GM06990 (cell line): ENCODE results near the gene RGS19.

Experiments
- DNase-seq: peaks from one replicate; pipeline ENCODE4 v3.0.0-alpha.2; 2011; ENCODE audit not compliant: insufficient read length; ENCODE audit errors: extremely low read depth
- H3K27me3 ChIP-seq: replicated peaks from 2 replicates; pipeline ENCODE4 v1.6.0; 2011; ENCODE audit warnings: low read length; ENCODE audit not compliant: control insufficient read depth, insufficient read depth
- H3K36me3 ChIP-seq: 2 replicates; pipeline ENCODE4 v1.5.1; 2011; ENCODE audit warnings: low read length; ENCODE audit not compliant: control insufficient read depth, insufficient read depth
- H3K4me3 ChIP-seq: replicated peaks from 2 replicates; pipeline ENCODE4 v1.5.1; 2011; ENCODE audit warnings: low read depth, mild to moderate bottlenecking, control low read depth, low read length
- TF ChIP-seq, protein P1 (sequence below): IDR thresholded peaks from 2 replicates; pipeline ENCODE4 v1.5.1; 2011; ENCODE audit warnings: low read length, control low read depth, mild to moderate bottlenecking, inconsistent platforms; ENCODE audit not compliant: insufficient read depth, poor library complexity, severe bottlenecking

RGS19 gene

DNA sequence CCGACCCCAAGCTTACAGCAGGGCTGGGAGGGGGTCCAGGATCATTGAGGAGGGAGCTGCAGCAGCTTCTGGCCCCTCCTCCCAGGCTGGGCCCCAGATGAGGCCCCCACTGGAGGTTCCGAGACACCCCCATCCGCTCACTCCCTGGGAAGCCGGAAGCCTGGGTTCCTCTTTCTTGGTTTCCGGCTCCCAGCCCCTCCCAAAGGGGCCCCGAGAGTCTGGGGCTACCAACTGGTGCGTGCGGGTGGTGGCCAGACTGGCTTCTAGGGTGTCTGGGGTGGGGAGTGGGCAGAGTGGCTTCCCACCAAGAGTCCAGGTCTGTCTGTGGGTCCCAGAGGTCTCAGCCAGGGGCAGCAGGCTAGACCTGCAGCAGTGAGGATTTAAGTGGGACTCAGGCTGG, 2.2 kb downstream of the RGS19 start:
- peaks cover 22% of the 10 kb centered on the region for H3K36me3 ChIP-seq
- peak; percentile 75 for DNase-seq
- no peaks in the 10 kb centered on the region; the same call in 1 of the 2 replicates for H3K27me3 ChIP-seq
- peak overlapping the region; percentile 84 for H3K4me3 ChIP-seq
- TF ChIP-seq, protein P1, sequence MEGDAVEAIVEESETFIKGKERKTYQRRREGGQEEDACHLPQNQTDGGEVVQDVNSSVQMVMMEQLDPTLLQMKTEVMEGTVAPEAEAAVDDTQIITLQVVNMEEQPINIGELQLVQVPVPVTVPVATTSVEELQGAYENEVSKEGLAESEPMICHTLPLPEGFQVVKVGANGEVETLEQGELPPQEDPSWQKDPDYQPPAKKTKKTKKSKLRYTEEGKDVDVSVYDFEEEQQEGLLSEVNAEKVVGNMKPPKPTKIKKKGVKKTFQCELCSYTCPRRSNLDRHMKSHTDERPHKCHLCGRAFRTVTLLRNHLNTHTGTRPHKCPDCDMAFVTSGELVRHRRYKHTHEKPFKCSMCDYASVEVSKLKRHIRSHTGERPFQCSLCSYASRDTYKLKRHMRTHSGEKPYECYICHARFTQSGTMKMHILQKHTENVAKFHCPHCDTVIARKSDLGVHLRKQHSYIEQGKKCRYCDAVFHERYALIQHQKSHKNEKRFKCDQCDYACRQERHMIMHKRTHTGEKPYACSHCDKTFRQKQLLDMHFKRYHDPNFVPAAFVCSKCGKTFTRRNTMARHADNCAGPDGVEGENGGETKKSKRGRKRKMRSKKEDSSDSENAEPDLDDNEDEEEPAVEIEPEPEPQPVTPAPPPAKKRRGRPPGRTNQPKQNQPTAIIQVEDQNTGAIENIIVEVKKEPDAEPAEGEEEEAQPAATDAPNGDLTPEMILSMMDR: no peak

DNA sequence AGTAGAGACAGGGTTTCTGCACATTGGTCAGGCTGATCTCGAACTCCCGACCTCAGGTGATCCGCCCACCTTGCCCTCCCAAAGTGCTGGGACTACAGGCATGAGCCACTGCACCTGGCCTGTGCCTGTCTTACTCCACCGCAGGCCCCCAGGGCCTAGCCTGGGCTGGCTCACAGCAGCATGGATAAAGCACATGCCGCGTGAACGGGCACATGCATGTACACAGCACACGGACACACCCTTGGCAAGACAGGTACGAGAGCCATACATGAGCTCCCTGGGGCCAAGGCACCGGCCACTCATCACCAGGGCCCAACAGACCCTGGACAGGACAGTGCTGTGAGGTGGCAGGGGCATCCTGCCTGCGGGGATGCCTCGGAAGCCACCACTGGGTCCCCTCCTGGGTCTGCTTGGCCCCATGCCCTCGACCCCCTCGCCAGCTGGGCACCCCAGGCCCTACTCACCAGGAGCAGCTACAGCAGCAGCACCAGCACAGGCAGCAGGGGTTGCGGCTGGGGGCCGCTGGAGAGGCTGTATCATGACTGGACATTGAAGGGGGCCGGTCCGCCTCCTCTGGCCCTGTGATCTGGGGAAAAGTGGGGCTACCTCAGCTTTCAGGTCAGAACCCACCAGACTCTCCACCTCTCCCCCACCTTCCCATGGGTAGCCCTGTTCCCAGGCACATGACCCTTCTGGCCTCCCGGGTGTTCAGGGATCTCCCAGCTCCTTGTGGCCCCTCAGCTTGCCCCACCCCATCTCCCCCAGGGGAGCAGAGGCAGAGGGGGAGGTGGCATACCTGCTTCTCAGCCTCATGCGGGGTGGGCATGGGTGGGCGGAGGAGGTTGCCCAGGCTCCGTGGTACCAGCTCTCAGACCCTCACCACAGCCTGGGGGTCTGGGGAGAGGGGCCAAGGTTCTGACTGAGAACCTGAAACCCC, 3.0 kb downstream of the RGS19 start:
- H3K36me3 ChIP-seq: peaks cover 27% of the 10 kb centered on the region
- H3K4me3 ChIP-seq: peak overlapping the region; percentile 84

DNA sequence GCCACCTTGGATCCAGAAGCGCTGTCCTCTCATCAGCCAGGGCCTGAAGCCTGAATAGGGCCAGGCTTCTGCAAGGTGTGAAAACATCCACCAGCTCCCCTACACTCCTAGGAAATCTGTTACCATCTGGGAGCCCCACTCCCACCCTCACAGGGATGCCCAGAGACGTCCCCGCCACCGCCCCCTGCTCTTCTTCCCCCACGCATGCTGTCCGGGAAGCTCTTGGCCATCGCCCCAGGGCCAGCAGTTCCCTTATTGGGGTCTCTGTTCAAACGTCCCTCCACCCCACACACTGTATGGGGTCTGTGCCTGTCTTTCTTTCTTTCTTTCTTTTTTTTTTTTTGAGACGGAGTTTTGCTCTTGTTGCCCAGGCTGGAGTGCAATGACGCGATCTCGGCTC, 3.8 kb downstream of the RGS19 start:
- peaks cover 27% of the 10 kb centered on the region for H3K36me3 ChIP-seq
- DNase-seq: no peak
- TF ChIP-seq, protein P1: no peak

More for the DNA sequence above, 3.0 kb downstream of the RGS19 start:
- DNase-seq: no peak
- H3K27me3 ChIP-seq: no peaks in the 10 kb centered on the region; the same call in 1 of the 2 replicates
- TF ChIP-seq, protein P1: no peak

DNA sequence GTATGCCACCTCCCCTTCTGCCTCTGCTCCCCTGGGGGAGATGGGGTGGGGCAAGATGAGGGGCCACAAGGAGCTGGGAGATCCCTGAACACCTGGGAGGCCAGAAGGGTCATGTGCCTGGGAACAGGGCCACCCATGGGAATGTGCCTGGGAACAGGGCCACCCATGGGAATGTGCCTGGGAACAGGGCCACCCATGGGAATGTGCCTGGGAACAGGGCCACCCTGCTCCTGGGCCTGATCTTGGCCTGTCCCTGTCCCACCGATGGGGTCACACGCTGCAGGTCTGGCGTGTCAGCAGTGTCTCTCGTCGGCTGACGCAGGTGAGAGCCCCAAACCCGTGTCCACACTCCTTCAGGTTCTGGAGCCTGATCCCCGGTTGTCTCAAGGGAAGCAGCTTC, 4.4 kb downstream of the RGS19 start:
- Histone ChIP-seq H3K36me3 (peaks cover 27% of the 10 kb centered on the region), H3K4me3 (no peak overlapping the region), H3K27me3 (no peaks in the 10 kb centered on the region)
- TF ChIP-seq, protein P1: no peak
- no peak for DNase-seq

More for the DNA sequence above, 3.8 kb downstream of the RGS19 start:
- H3K4me3 ChIP-seq: no peak overlapping the region
- no peaks in the 10 kb centered on the region for H3K27me3 ChIP-seq

DNA sequence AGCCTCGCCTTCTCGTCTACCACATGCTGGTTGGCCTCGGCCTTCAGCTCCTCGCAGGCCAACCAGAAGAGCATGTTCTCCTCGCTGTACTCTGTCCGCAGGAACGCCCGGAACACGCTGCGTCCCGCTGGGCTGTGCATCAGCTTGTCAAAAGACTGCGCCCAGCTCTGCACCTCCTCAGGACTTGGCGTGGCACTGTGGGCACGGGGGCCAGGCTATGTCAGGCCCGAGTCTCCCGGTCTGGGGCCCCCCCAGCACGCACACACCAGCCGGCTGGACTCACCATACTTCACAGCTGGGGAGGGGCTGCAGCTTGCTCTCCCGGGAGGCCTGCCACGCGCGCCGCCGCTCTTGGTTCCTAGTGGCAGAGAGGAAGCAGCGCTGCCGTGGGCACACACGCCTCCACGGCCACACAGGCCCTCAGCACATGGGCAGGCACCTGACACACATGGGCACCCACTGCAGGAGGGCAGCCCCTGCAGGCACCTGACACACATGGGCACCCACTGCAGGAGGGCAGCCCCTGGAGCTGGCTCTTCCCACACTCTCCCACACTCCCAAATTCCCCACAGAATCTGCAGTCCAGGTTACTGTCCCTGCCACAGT, 5.0 kb downstream of the RGS19 start:
- peaks cover 27% of the 10 kb centered on the region for H3K36me3 ChIP-seq
- H3K4me3 ChIP-seq: no peak overlapping the region
- DNase-seq: no peak
- TF ChIP-seq, protein P1: no peak
- no peaks in the 10 kb centered on the region for H3K27me3 ChIP-seq
